Tibial artery (tissue), 4 donors: ENCODE data around the gene TMPRSS13.

ENCODE experiments used
- DNase-seq, 2 donors: peaks; one replicate each; pipeline ENCODE4 v3.0.0-alpha.2; 2019
- H3K27ac ChIP-seq, 2 donors: fragments of 200-600 bp; sonication (generic) in 1 of 2; 1 replicate in 1 of 2; 2 replicates in 1 of 2; pipeline ENCODE4 v1.5.1; 2018 to 2019; ENCODE audit warnings: mild to moderate bottlenecking in 1 of 2
- H3K27me3 ChIP-seq, 2 donors: fragments of 200-600 bp; sonication (generic) in 1 of 2; one replicate each; pipeline versions ENCODE4 v1.5.1 to v1.6.0; 2016 to 2019
- H3K36me3 ChIP-seq, 3 donors: fragments of 200-600 bp; sonication (generic) in 2 of 3; one replicate each; pipeline ENCODE4 v1.5.1; 2016 to 2019; ENCODE audit warnings: mild to moderate bottlenecking in 2 of 3
- H3K4me1 ChIP-seq, 4 donors: fragments of 200-600 bp; sonication (generic) in 2 of 4; 1 replicate in 3 of 4; 2 replicates in 1 of 4; pipeline ENCODE4 v1.5.1; 2016 to 2019
- H3K4me3 ChIP-seq, 2 donors: fragments of 200-600 bp; sonication (generic) in 1 of 2; 1 replicate in 1 of 2; 2 replicates in 1 of 2; pipeline ENCODE4 v1.5.1; 2018 to 2019; ENCODE audit warnings: mild to moderate bottlenecking in 2 of 2
- H3K9me3 ChIP-seq, 3 donors: fragments of 200-600 bp; sonication (generic) in 1 of 3; one replicate each; pipeline ENCODE4 v1.5.1; 2016 to 2019
- CTCF ChIP-seq, 2 experiments: fragments of 200-600 bp in 1 of 2; fragments of 450-650 bp in 1 of 2; IDR thresholded peaks; one replicate each; pipeline ENCODE4 v1.5.1; 2017 to 2019; ENCODE audit warnings: antibody characterized with exemption in 2 of 2, mild to moderate bottlenecking in 1 of 2, moderate library complexity in 1 of 2
- intact Hi-C: fragments of 100-400 bp; cut with DNase I; formaldehyde crosslinking; loops from one replicate; pipeline ENCODE4 v1.15.0; 2023; ENCODE audit warnings: low total_unique reads

Gene TMPRSS13

GRCh38 chr11:117900121-117900648 lies 29.0 kb downstream of the TMPRSS13 start:
- peaks cover 0 to 18% of the 10 kb centered on the region in 2 donors for H3K27me3 ChIP-seq
- no peaks in the 10 kb centered on the region for H3K9me3 ChIP-seq
- no peak for TF ChIP-seq CTCF (IDR thresholded peaks at IDR 0.05)
- H3K4me1 ChIP-seq: no peaks in the 10 kb centered on the region
- H3K4me3 ChIP-seq: no peak overlapping the region
- no peaks in the 10 kb centered on the region for H3K36me3 ChIP-seq
- intact Hi-C loops: no loop called here
- H3K27ac ChIP-seq: no peak overlapping the region
- DNase-seq: peak in 1 of 2 donors; percentile 58

- Histone ChIP-seq H3K27me3 (peaks cover 0 to 13% of the 10 kb centered on the region in 2 donors), H3K9me3 (no peaks in the 10 kb centered on the region), H3K4me1 (no peaks in the 10 kb centered on the region), H3K36me3 (no peaks in the 10 kb centered on the region), H3K27ac (no peak overlapping the region), H3K4me3 (no peak overlapping the region)
- intact Hi-C loops: no loop called here
- peak in 1 of 2 donors; percentile 23 for DNase-seq
- TF ChIP-seq CTCF (IDR thresholded peaks at IDR 0.05): no peak
Measured at GRCh38 chr11:117898059-117898458, 31.1 kb downstream of the TMPRSS13 start.

GRCh38 chr11:117892651-117893050 lies 36.6 kb downstream of the TMPRSS13 start:
- Histone ChIP-seq H3K36me3 (no peaks in the 10 kb centered on the region), H3K4me1 (no peaks in the 10 kb centered on the region), H3K4me3 (no peak overlapping the region), H3K27ac (no peak overlapping the region), H3K27me3 (peaks cover 0 to 5% of the 10 kb centered on the region in 2 donors), H3K9me3 (no peaks in the 10 kb centered on the region)
- no peak for DNase-seq
- TF ChIP-seq CTCF (IDR thresholded peaks at IDR 0.05): no peak
- intact Hi-C loops: no loop called here

GRCh38 chr11:117891362-117891761 lies 37.8 kb downstream of the TMPRSS13 start:
- no peak for TF ChIP-seq CTCF (IDR thresholded peaks at IDR 0.05)
- no peak for DNase-seq
- Histone ChIP-seq H3K4me1 (no peaks in the 10 kb centered on the region), H3K4me3 (no peak overlapping the region), H3K27me3 (peaks cover 0 to 6% of the 10 kb centered on the region in 2 donors), H3K9me3 (no peaks in the 10 kb centered on the region), H3K27ac (no peak overlapping the region), H3K36me3 (no peaks in the 10 kb centered on the region)
- intact Hi-C loops: no loop called here

- Histone ChIP-seq H3K27ac (no peak overlapping the region), H3K4me1 (no peaks in the 10 kb centered on the region), H3K27me3 (peaks cover 0 to 14% of the 10 kb centered on the region in 2 donors), H3K36me3 (no peaks in the 10 kb centered on the region), H3K4me3 (no peak overlapping the region), H3K9me3 (no peaks in the 10 kb centered on the region)
- intact Hi-C loops: no loop called here
- TF ChIP-seq CTCF (IDR thresholded peaks at IDR 0.05): no peak
- no peak for DNase-seq
Measured at GRCh38 chr11:117888139-117888566, 41.0 kb downstream of the TMPRSS13 start.
